Natural killer cell treated with Interleukin-12 subunit alpha and Interleukin-12 subunit beta and Interleukin-15 and Interleukin-18, amount 100 ng/mL, for 72 hours (primary cell): ENCODE results near the gene LRRC72. TPM values are rescaled to one million over a fixed set of nuclear protein-coding genes. Genes with fewer than 3 reads are reported as not detected.
A peak's percentile ranks its signal among the peaks of the same experiment; 100 is the strongest.
"Not testable (repeated sequence)": the region's sequence is repeated elsewhere in the genome, so short reads cannot be mapped to it uniquely, and the experiment has no call there.

ENCODE experiments used
- ATAC-seq, 2 donors: fragments of 150-1000 bp; cut with Tn5 transposase in 1 of 2; sonication (Bioruptor Pico), chemical (Tn5 transposase) in 1 of 2; 2 replicates each; pipeline ENCODE4 v1.10.0; 2021
- DNase-seq: peaks from one replicate; pipeline ENCODE4 v3.0.0; 2022; ENCODE audit warnings: low spot score
- H3K27ac Mint-ChIP-seq, 2 donors: 1 replicate in 1 of 2; 2 replicates in 1 of 2; pipeline ENCODE4 v1.8.0; 2022; ENCODE audit warnings: mixed read lengths in 2 of 2, mild to moderate bottlenecking in 1 of 2, moderate library complexity in 1 of 2
- H3K27me3 Mint-ChIP-seq, 2 donors: 1 replicate in 1 of 2; 2 replicates in 1 of 2; pipeline ENCODE4 v1.8.0; 2022; ENCODE audit warnings: mixed read lengths in 2 of 2
- H3K36me3 Mint-ChIP-seq: one replicate; pipeline ENCODE4 v1.8.0; 2022; ENCODE audit warnings: mixed read lengths
- H3K4me1 Mint-ChIP-seq, 2 donors: 1 replicate in 1 of 2; 2 replicates in 1 of 2; pipeline ENCODE4 v1.8.0; 2022; ENCODE audit warnings: low read depth in 2 of 2, mixed read lengths in 2 of 2, mild to moderate bottlenecking in 1 of 2
- H3K4me3 Mint-ChIP-seq: one replicate; pipeline ENCODE4 v1.8.0; 2022; ENCODE audit warnings: mixed read lengths
- H3K9me3 Mint-ChIP-seq: 2 replicates; pipeline ENCODE4 v1.8.0; 2022; ENCODE audit warnings: mixed read lengths
- total RNA-seq, 2 donors: library from RNA; stranded (reverse); gene quantifications; one replicate each; pipeline ENCODE4 v1.2.3, GENCODE V29; 2022

LRRC72 gene
- total RNA-seq: not detected

DNA sequence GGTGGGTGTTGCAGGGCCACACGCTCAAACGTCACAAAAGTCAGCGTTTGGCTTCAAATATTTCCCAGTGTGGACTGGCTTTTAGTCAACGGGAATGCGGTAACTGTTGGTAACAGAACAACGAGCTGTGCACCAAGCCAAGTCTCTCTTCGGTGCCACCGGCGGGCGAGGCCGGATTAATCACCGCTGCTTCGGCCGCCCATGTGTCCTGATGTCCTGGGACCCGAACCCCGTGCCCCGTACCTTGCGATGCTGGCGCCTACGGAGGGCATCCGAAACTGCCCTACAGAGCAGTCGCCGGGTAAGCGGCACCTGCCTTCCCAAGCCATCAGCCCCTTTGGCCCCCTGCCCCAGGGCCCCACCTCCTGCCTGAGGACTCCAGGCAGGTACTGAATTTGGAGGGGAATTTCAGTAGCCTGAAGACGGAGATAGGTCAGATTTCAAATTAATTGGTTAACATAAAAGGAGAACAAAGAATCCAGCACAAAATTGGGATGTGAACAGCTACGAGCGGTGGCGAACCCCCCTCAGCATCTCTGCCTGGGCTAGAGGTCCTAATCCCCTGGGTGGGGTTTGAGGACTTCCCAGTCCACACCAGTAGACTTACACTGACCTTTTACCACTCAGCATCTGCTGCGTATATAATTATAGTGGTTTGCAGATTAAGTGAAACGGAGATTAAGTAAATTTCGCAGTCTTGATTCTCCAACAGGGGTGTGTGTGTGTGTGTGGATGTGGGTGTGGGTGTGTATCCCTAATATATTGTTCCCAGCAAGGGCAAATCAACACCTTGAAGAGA, at the start of gene LRRC72:
Gene LRRC72 (plus strand): TSS at position 84 of the 799 bp plus-strand sequence. CDS start 128 bp downstream, at position 212.
- Mint-ChIP-seq H3K27me3 (peaks cover 0 to 12% of the 10 kb centered on the region in 2 donors), H3K36me3 (no peaks in the 10 kb centered on the region), H3K9me3 (no peaks in the 10 kb centered on the region), H3K4me3 (no peak within 1 kb of the TSS), H3K4me1 (peaks cover 0 to 4% of the 10 kb centered on the region in 2 donors), H3K27ac (no peak within 1 kb of the TSS)
- DNase-seq (no peak), ATAC-seq (no peak)

DNA sequence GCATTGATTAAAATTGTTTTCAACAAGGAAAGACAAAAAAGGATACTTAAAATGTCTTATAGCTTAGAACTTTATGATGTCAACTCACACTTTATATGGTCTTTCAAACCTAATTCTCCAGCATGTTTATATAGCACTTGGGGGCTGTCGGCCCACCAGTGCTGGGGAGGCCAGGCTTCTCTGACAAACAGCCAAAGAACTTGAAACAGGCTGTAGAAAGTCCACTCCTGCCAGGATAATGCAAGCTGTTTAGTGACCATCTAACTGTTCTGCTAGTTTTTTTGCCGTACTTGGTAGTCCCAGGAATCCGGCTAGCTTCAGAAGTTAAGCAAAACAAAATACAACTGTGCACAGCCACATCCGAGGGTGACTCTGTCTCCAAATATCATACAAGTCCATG, 47.5 kb upstream of the LRRC72 start:
- Mint-ChIP-seq H3K27ac (no peak overlapping the region), H3K4me1 (no peaks in the 10 kb centered on the region), H3K4me3 (no peak overlapping the region), H3K27me3 (peaks cover 11 to 18% of the 10 kb centered on the region in 2 donors), H3K9me3 (no peaks in the 10 kb centered on the region), H3K36me3 (no peaks in the 10 kb centered on the region)
- ATAC-seq (no peak), DNase-seq (no peak)

DNA sequence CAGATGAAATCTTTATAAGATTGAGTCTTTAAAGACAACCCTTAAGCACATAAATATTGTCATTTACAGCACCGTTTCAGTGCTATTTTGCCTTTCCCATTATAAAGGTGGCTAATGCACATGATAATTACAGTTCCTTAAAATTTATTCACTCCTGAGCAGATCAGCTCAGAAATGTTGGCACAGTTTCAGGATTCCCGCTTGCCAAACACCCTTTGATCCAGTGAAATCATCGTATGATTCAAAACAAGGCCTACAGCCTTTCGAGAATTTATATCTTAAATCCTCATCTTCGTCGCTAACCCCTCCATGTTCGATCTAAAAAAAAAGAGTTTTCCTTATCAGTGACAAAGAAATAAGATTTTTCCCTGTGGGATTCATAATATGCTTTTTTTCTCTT, 47.0 kb upstream of the LRRC72 start:
- no peaks in the 10 kb centered on the region for H3K36me3 Mint-ChIP-seq
- H3K4me3 Mint-ChIP-seq: no peak overlapping the region
- DNase-seq: no peak
- H3K4me1 Mint-ChIP-seq: no peaks in the 10 kb centered on the region
- H3K9me3 Mint-ChIP-seq: no peaks in the 10 kb centered on the region
- no peak overlapping the region for H3K27ac Mint-ChIP-seq
- ATAC-seq: no peak
- peaks cover 8 to 16% of the 10 kb centered on the region in 2 donors for H3K27me3 Mint-ChIP-seq

DNA sequence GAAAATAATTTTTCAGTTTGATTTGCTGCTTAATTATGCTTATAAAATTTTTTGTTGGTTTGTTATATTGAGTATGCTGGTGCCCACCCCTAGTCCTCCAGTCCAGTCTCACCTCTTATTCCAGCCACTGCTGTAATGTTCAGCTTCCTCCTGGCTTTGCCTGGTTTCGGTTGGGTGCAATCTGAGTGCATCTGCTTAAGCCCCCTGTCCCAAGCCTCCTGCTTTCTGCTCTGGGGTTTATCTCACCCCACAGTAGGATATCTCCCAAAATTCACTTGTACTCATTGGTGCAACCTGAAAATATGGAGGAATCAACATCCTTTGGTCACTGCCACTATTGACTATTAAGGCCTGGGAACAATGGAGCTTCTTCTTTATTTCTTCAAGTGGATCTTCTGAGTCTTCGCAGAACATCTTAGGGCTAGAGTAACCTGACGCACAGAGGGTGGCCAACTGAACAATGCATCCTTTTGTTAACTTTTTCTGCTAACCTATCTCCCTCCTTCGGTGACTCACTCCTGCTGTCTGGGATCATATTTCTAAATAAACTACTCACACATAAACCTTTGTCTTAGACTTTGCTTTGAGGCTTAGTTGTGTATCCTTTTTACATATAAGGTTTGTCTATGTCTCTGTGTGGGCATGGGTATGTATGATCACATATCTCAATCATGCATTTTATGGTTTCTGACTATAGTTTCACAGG, 42.0 kb upstream of the LRRC72 start:
- Mint-ChIP-seq H3K4me1 (no peaks in the 10 kb centered on the region), H3K4me3 (no peak overlapping the region), H3K27ac (no peak overlapping the region), H3K9me3 (no peaks in the 10 kb centered on the region), H3K36me3 (no peaks in the 10 kb centered on the region), H3K27me3 (peaks cover 3 to 16% of the 10 kb centered on the region in 2 donors)
- no peak for DNase-seq
- ATAC-seq: no peak

DNA sequence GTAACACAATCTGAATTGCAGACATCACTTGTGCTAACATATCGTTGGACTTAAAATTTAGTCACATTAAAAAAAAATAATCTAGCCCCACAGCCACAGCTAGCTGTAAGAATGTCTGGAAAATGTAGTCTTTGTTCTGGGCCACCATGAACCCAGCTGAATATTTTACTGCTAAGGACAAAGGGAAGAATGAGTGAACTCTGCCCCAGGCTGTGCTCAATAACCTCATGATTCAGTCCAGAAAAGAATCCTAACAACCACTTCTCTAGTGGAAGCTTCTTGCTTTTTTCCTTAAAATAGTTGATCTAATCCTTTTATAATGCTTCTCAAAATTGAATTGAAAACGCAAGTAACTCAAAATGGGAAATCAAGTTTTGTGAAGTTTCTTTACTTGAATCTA, 35.5 kb upstream of the LRRC72 start:
- Mint-ChIP-seq H3K36me3 (no peaks in the 10 kb centered on the region), H3K4me3 (no peak overlapping the region), H3K27ac (no peak overlapping the region), H3K4me1 (peaks cover 7% of the 10 kb centered on the region in 2 donors), H3K27me3 (peaks cover 0 to 3% of the 10 kb centered on the region in 2 donors), H3K9me3 (no peaks in the 10 kb centered on the region)
- ATAC-seq (no peak), DNase-seq (no peak)

DNA sequence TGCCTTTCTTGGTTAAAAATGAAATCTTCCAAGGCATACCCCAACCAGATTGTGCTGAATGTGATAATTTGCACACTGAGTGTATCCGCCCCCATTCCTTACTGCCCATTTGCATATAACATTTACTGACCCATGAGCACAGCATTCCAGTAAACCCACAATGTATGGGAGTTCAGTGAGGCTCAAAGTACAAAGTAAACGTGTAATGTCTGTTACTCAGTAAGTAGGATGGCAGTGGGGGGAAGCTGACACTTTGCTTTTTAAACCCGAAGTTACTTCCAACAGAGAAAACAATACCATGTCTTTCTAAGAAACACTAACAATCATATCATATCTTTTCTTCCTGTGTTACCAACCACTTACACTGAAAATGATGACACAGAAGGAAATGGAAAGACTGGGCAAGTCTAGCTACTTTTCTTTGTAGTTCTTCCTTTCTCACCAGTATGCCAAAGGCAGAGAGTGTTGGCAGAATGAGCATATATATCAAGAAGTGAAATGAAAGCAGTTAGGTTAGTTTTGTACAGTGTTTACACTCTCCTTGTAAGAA, 34.0 kb upstream of the LRRC72 start:
- no peak for DNase-seq
- no peaks in the 10 kb centered on the region for H3K9me3 Mint-ChIP-seq
- H3K4me3 Mint-ChIP-seq: peak overlapping the region; percentile 60
- ATAC-seq: peak; percentile 68 to 85
- peaks cover 2 to 9% of the 10 kb centered on the region in 2 donors for H3K27me3 Mint-ChIP-seq
- H3K27ac Mint-ChIP-seq: no peak overlapping the region
- H3K36me3 Mint-ChIP-seq: no peaks in the 10 kb centered on the region
- peaks cover 7% of the 10 kb centered on the region in 2 donors for H3K4me1 Mint-ChIP-seq

DNA sequence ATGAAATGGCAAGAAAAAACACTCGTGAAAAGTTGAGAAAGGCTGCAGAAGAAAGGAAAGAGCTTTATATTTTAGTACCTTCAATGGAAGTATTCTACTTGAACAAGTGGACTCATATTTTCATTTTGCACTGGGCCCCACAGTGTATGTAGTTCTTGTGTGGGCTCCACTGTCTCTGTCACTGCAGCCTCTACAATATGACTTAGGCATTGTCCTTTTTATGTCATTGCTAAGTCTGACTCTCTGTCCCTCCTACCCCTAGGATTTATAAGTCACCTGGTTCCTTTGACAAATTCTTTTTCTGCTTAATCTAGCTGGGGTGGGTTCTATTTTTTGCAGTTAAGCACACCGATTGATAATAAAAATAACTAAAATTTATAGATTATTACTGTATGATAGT, 33.4 kb upstream of the LRRC72 start:
- DNase-seq (no peak), ATAC-seq (no peak)
- no peaks in the 10 kb centered on the region for H3K36me3 Mint-ChIP-seq
- H3K4me3 Mint-ChIP-seq: no peak overlapping the region
- H3K27me3 Mint-ChIP-seq: peaks cover 2 to 9% of the 10 kb centered on the region in 2 donors
- H3K9me3 Mint-ChIP-seq: no peaks in the 10 kb centered on the region
- no peak overlapping the region for H3K27ac Mint-ChIP-seq
- peaks cover 7% of the 10 kb centered on the region in 2 donors for H3K4me1 Mint-ChIP-seq

DNA sequence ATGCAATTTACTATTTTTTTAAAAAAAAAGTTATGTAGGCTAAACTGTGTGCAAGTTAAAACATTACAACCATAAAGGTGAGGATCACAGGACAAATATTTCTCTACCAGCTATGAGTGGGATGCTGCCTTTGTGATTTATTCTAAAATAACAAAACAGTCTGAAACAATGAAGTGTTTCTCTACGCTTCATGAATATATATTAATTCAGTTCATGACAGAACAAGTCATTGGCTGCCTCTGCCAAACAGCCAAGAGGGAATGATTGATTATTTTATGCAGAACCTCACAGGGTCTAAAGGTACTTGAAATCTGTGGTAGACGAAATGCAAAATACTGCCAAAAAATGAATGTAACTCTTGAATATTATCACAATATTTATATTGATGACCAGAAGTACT, 32.1 kb upstream of the LRRC72 start:
- Mint-ChIP-seq H3K4me1 (peaks cover 7% of the 10 kb centered on the region in 2 donors), H3K9me3 (no peaks in the 10 kb centered on the region), H3K27ac (no peak overlapping the region), H3K4me3 (no peak overlapping the region), H3K36me3 (no peaks in the 10 kb centered on the region), H3K27me3 (peaks cover 2 to 9% of the 10 kb centered on the region in 2 donors)
- DNase-seq (no peak), ATAC-seq (no peak)

DNA sequence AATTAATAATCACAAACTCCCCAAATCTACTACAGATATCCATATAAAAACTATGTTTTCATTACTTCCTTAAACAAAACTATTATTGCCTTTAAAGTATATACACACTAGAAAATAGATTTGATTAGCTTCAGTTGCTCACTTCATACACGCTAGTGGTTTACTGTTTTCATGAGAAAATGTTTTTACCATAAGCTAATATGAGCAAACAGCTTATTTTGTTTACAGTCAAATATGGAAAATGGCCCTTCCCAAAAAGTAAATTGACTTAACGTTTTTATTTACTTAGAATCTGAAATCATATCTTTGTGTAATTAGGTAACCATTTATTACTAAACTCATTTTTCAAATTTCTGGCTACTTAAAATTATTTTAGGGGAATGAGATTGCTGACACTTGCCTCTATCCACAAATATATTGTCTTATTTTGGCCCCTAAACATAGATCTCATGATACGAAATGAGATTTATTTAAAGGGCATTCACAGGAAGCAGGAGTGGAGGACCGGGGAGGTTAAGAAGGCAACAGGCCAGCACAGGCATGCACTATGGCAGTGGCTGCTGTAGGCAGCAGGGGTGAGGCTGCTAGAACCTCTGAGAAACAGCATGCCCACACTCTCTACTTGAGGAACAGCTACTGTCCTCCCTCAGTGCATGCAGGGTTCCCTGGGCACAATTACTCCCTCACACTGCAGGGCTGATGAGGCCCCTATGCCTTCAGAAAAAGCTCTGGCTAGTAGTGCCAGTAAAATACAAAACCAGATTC, 31.5 kb upstream of the LRRC72 start:
- Mint-ChIP-seq H3K27ac (no peak overlapping the region), H3K27me3 (peaks cover 2 to 9% of the 10 kb centered on the region in 2 donors), H3K4me3 (no peak overlapping the region), H3K36me3 (no peaks in the 10 kb centered on the region), H3K4me1 (peaks cover 7% of the 10 kb centered on the region in 2 donors), H3K9me3 (no peaks in the 10 kb centered on the region)
- ATAC-seq (no peak), DNase-seq (no peak)

DNA sequence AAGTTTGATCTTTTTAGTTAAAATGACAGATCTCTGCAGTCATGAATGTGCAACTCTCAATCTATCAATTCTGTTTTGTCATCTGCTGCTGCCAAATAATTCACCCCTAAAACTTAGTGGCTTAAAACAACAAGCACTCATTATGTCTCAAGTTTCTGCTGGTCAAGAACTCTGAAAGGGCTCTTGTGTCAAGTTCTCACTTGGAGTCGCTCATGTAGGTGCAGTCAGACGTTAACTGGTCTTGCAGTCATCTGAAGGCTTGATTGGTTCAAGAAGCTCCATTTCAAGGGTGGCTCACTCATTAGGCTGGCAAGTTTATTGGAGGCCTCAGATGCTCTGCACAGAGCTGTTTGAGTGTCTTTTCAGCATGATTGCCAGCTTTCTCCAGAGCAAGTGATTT, 28.5 kb upstream of the LRRC72 start:
- no peak overlapping the region for H3K27ac Mint-ChIP-seq
- peaks cover 4 to 9% of the 10 kb centered on the region in 2 donors for H3K27me3 Mint-ChIP-seq
- H3K36me3 Mint-ChIP-seq: no peaks in the 10 kb centered on the region
- DNase-seq (no peak), ATAC-seq (no peak)
- H3K9me3 Mint-ChIP-seq: no peaks in the 10 kb centered on the region
- no peak overlapping the region for H3K4me3 Mint-ChIP-seq
- no peaks in the 10 kb centered on the region for H3K4me1 Mint-ChIP-seq

DNA sequence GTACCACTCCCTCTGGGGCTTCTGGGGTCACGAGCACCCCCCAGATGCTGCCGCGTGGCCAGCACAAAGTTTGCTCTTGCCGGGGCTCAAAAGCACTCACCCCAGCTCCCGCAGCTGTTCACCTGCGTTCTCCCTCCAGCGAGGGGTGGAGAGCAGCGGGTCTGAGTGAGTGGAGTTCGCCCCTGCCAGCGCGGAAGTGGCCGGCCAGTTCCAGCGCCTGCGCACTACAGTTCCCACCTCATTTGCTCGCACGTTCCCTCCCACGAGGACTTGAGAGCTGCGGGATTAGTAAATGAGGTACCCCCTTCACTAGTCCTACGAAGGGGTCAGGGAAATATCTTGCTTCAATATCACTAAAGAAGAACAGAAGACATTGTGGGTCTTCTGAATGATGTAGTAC, 24.3 kb upstream of the LRRC72 start:
- Mint-ChIP-seq H3K27me3 (peaks cover 6 to 17% of the 10 kb centered on the region in 2 donors), H3K27ac (no peak overlapping the region), H3K9me3 (no peaks in the 10 kb centered on the region), H3K4me3 (no peak overlapping the region), H3K4me1 (no peaks in the 10 kb centered on the region), H3K36me3 (no peaks in the 10 kb centered on the region)
- DNase-seq (no peak), ATAC-seq (no peak)

DNA sequence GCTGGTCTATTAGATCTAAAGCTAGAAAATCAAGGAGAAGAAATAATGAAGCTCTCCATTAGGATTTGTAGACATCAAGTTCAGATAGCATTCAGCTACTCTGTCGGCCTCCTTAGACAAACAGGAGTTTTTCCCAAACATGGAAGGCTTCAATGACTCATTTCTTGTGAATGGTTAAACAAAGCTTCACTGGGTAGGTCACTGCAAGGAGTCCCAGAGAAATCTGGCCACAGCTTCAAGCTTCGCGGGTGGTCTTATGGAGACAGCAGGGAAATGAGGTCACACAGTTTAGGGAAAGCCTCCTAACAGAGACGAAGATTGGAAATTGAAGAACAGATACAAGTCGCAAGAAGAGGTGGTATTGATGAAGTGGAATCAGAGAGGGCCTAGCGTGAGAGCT, 22.6 kb upstream of the LRRC72 start:
- no peaks in the 10 kb centered on the region for H3K4me1 Mint-ChIP-seq
- ATAC-seq: no peak
- DNase-seq: no peak
- no peak overlapping the region for H3K4me3 Mint-ChIP-seq
- peaks cover 4% of the 10 kb centered on the region for H3K9me3 Mint-ChIP-seq
- no peak overlapping the region for H3K27ac Mint-ChIP-seq
- H3K36me3 Mint-ChIP-seq: no peaks in the 10 kb centered on the region
- H3K27me3 Mint-ChIP-seq: peaks cover 10 to 28% of the 10 kb centered on the region in 2 donors

DNA sequence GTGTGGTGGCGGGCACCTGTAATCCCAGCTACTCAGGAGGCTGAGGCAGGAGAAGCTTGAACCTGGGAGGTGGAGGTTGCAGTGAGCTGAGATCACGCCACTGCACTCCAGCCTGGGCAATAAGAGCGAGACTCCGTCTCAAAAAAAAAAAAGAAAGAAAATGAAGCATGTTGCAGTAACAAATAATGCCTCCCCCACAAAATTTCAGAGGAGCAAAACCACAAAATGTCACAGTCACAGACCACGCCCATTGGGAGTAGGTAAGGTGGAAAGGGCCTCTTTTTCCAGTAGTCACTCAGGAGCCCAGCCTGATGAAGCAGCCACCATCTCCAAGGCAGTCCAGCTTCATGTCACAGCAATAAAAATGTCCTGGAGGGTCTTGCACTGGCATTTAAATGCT, 20.2 kb upstream of the LRRC72 start:
- H3K4me1 Mint-ChIP-seq, DNase-seq, H3K36me3 Mint-ChIP-seq, ATAC-seq, H3K27ac Mint-ChIP-seq, H3K4me3 Mint-ChIP-seq, H3K9me3 Mint-ChIP-seq: not testable (repeated sequence)
- peaks cover 8 to 33% of the 10 kb centered on the region in 2 donors for H3K27me3 Mint-ChIP-seq
